ENCODE measurements around the gene MSRB1.

GRCh38 chr16:1985466-1986150 lies 42.6 kb upstream of the MSRB1 start:
- TF ChIP-seq HDGF (IDR thresholded peaks at IDR 0.05; ENCODE audit: borderline replicate concordance) = no peak
- TF ChIP-seq BHLHE40 (IDR thresholded peaks at IDR 0.05; ENCODE audit: borderline replicate concordance) = no peak
- TF ChIP-seq, protein P1, sequence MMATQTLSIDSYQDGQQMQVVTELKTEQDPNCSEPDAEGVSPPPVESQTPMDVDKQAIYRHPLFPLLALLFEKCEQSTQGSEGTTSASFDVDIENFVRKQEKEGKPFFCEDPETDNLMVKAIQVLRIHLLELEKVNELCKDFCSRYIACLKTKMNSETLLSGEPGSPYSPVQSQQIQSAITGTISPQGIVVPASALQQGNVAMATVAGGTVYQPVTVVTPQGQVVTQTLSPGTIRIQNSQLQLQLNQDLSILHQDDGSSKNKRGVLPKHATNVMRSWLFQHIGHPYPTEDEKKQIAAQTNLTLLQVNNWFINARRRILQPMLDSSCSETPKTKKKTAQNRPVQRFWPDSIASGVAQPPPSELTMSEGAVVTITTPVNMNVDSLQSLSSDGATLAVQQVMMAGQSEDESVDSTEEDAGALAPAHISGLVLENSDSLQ (IDR thresholded peaks at IDR 0.05) = no peak
- TF ChIP-seq ELF4 (IDR thresholded peaks at IDR 0.05) = no peak

Data from HEK293T (cell line).